IPS-NIHi11 (cell line): ENCODE results near the gene LRRC3.
A peak's percentile ranks its signal among the peaks of the same experiment; 100 is the strongest.

Experiments
- DNase-seq: peaks from one replicate; pipeline ENCODE4 v3.0.0; 2012; ENCODE audit warnings: mixed read lengths, low spot score

Gene LRRC3

GRCh38 chr21:44458971-44459711 is 3.8 kb downstream of the LRRC3 start:
- no peak for DNase-seq

GRCh38 chr21:44459712-44460440 is 4.6 kb downstream of the LRRC3 start:
- no peak for DNase-seq

- no peak for DNase-seq
Measured at GRCh38 chr21:44460441-44460755, 5.1 kb downstream of the LRRC3 start.

GRCh38 chr21:44461005-44461404 is 5.7 kb downstream of the LRRC3 start:
- peak; percentile 9 for DNase-seq

GRCh38 chr21:44461464-44462001 is 6.2 kb downstream of the LRRC3 start:
- peak; percentile 16 for DNase-seq

- DNase-seq, result no peak
Measured at GRCh38 chr21:44462086-44462833, 7.0 kb downstream of the LRRC3 start.

GRCh38 chr21:44462834-44463200 is 7.5 kb downstream of the LRRC3 start:
- DNase-seq, result peak; percentile 5

GRCh38 chr21:44463724-44464123 is 8.4 kb downstream of the LRRC3 start:
- DNase-seq, result no peak

- no peak for DNase-seq
Measured at GRCh38 chr21:44464351-44464750, 9.0 kb downstream of the LRRC3 start.

GRCh38 chr21:44466351-44466954 is 11.1 kb downstream of the LRRC3 start:
- peak; percentile 17 for DNase-seq

GRCh38 chr21:44466996-44467858 is 11.9 kb downstream of the LRRC3 start:
- DNase-seq, result no peak

- DNase-seq, result no peak
Measured at GRCh38 chr21:44467859-44468195, 12.5 kb downstream of the LRRC3 start.

GRCh38 chr21:44471341-44471740 is 16.0 kb downstream of the LRRC3 start:
- DNase-seq, result no peak

GRCh38 chr21:44471996-44472395 is 16.7 kb downstream of the LRRC3 start:
- DNase-seq, result no peak

- no peak for DNase-seq
Measured at GRCh38 chr21:44473915-44474555, 18.7 kb downstream of the LRRC3 start.

GRCh38 chr21:44475266-44475845 is 20.0 kb downstream of the LRRC3 start:
- DNase-seq, result no peak

GRCh38 chr21:44477131-44477530 is 21.8 kb downstream of the LRRC3 start:
- DNase-seq, result no peak

GRCh38 chr21:44477712-44478111 is 22.4 kb downstream of the LRRC3 start:
- DNase-seq, result no peak

- no peak for DNase-seq
Measured at GRCh38 chr21:44478124-44478800, 23.0 kb downstream of the LRRC3 start.

GRCh38 chr21:44478801-44479167 is 23.5 kb downstream of the LRRC3 start:
- DNase-seq, result no peak
